ENCODE data around the gene GLI3.

Gene GLI3

DNA sequence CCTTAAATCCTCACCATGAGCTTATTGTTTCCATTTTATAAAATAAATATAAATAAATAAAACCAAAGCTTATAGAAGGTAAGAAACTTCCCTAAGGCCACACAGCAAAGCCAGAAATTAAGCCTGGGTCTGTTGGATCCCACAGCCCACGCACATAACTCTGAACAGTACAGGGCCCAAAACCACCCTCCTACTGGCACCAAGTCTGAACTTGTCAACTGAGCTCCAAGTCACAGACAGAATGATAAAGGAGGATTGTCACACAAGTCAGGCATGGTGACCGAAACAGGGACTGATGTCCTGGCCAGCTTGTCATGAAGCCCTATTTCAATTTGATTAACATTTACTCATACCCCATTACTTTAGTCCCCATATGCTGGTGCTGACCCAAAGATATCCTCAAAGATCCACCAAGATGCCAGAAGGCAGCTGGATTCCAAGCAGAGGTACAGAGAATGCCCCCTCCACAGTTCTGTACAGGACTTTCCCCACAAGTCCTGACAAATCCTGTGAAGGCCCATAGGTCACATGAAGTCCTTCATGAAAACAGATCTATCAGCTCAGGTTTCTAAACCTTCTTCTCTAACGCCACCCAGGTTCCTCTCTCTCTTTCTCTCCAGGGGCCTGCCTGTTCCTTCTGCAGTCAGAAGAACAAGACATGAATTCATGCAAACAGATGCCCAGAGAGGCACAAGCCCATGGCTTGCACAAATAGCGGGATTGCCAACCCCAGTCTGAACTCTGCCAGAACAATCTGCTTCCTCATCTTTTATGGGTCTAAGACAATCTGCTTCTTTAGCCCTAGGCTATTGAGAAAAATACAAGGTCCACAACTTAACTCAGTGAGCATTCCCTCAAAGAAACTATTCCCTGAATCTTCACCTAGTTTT is 60.9 kb downstream of the GLI3 start:
- DNase-seq (ENCODE audit: low read depth) = no peak

DNA sequence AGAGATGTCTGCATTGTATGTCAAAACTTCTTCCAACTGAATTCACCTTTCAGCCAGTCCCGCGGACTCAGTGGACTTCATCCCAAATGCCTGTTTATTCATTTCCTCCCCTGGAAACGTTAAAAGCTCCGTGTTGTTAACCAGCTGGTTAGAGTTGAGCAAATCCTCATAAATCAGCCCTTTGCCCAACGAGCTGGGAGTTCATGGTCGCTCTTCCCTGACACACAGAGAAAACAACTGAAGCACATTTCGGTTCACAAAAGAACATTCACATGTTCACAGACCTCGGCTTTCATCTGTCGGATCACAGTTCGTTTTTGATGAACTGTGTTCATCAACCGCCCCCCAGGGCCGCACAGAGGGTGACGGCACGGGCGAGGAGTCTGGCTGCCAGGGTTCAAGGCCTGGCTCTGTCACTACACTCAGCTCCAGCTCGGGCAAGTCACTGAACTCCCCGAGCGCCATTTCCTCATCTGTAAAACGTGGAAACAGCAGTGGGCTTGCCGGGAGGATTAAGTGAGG is 62.6 kb downstream of the GLI3 start:
- DNase-seq (ENCODE audit: low read depth) = no peak

DNA sequence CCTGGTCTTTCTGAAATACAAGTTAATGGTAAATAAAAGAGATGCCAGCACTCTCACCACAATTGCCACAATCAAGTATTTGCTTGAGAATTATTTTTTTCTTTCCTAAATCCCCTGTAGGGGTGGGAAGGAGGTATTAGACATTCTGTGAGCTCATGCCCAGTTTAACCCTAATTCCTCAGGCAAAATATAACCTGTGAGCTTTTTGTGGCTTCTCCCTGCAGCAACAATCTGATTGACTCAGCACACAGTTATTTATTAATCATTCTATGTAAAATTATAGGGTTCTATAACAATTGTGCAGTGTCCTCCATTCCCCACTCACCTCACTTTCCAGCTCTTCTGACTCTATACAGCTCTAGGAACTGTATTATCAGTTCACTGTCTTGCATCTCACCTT is 66.3 kb downstream of the GLI3 start:
- DNase-seq (ENCODE audit: low read depth) = no peak

DNA sequence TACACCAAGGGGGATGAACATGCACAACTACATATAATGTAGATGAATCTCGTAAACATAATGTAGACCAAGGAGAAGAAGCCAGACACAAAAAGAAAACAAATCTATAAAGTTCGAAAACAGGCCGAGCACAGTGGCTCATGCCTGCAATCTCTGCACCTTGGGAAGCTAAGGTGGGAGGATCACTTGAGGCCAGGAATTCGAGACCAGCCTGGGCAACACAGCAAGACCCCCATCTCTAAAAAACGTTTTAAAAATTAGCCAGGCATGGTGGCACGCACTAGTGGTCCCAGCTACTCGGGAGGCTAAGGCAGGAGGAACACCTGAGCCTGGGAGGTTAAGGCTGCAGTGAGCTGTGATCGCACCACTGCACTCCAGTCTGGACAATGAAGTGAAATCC is 68.5 kb downstream of the GLI3 start:
- no peak for DNase-seq (ENCODE audit: low read depth)

DNA sequence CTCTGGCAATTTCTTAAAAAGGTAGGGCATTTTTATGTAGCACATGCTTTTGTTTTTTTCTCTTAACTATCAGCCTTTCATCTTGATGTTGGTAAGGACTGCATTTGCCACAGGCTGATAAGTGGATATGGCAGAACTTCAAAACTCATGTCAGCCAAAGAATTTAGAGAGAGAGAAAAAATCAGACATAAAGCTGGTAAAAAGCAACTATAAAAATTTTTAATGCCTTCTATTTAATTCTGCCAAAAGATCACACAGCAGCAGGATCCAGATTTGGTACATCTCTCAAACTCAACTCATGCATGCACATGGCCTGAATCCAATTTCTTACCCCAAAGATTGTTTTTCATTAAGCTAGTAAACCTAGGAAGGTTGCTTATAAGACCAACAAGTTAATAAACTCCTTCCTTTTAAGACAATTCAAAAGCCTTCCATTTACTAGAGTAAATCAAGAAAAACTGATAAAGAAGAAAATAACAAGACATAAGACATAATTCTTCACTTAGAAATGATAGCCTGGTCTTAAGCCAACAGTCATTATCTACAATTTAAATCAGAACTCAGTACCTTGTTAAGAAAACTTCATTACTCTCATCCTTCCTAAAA is 69.3 kb downstream of the GLI3 start:
- no peak for DNase-seq (ENCODE audit: low read depth)

DNA sequence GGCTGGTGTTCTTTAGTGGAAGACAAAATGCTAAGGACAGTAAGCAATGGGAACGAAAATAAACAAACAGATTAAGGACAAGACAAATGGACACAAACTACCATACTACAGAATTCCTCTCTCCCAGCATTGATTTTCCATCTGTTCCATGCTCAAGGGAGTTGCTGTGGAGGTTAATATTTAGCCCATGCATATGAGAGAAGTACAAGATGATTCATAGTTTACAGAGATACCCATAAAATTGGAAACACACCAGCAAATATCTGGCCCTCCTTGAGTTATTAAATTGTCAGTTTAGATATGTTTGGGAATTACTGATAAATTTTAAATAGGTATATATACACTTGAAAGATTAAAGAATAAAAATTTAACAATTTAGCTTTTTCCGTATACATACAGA is 69.8 kb downstream of the GLI3 start:
- DNase-seq (ENCODE audit: low read depth) = no peak

DNA sequence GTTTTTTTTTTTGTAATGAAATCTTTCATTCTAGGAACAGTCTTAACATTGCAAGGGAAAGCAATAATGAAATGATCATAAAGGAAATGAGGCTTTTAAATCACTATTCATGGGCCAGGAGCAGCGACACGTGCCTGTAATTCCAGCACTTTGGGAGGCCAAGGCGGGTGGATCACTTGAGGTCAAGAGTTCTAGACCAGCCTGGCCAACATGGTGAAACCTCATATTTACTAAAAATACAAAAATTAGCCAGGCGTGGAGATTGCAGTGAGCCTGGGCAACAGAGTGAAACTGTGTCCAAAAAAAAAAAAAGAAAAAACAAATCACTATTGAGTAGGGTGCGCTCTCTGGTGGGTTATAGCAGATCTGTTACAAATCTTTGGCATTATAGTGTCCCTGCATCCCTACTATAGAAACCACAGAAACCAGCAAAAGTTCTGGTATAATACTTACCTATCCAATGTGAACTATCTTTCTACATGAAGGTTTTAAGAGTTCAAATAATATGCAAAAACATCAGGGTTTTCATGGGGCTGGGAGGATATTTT is 72.1 kb downstream of the GLI3 start:
- no peak for DNase-seq (ENCODE audit: low read depth)

DNA sequence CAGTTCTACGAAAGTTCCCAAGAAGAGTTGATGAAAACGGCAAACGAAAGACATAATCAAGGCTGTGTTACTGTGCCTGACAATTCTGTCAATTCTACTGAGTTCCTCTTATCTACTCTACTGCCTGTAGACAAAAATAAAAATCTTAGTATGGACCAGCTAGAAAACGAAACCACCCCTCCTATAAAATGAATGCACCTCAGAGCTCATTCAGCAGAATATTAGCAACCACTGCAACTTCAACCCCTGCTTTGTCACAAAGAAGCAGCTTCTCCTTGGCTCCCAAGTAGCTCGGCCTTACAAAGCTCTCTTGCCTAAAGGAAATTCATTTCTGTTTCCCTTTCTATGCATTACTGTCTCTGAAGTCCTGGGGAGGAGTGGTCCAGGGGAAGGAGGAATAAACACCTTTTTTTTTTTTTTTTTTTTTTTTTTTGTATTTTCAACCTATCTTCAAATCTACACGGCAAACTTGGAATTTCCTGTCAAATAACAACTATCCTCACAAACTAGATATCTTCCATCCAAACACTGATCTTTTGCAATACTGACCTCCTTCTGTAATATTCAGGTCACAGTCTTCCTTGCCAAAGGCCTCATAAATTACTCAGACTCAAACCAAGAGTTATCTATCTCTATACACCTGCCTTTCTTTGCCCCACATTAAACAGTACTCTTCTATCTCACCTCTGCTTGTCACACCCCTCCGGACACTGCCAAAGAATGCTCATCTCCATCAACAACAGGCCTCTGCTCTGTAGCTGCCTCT is 74.3 kb downstream of the GLI3 start:
- DNase-seq (ENCODE audit: low read depth) = no peak

DNA sequence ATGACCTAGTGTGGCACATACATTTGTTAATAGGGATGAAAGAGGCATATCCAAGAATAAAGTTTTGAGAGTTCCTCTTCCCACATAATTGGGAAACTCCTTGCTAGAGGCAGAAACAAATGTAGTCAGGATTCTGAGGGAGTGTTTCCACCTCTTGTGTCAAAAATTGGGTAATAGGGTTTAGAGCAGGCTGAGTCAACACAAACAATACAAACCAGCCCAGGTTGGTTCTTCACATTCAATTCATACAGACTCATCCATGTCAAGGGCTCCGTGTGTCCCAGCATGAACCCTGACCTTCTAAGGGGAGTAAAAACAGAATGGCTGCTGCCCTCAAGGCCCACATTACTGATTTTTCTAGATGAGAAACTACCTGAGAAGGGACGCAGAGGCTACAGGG is 75.3 kb downstream of the GLI3 start:
- DNase-seq (ENCODE audit: low read depth) = no peak

DNA sequence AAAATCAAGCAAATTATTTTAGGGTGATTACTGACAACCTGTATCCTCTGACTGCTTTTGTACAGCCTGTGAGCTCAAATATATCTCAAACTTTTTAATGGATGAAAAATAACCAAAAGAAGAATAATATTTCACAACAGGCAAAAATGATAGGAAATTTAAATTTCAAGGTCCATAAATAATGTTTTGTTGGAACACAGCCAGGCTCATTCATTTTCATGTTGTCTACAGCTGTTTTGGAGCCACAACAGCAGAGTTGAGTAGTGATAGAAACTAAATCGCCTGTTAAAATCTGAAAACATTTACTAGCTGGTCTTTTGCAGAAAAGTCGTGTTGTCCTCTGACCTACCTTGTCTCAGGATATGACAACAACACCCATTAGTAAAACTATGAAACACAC is 75.9 kb downstream of the GLI3 start:
- DNase-seq (ENCODE audit: low read depth) = no peak

DNA sequence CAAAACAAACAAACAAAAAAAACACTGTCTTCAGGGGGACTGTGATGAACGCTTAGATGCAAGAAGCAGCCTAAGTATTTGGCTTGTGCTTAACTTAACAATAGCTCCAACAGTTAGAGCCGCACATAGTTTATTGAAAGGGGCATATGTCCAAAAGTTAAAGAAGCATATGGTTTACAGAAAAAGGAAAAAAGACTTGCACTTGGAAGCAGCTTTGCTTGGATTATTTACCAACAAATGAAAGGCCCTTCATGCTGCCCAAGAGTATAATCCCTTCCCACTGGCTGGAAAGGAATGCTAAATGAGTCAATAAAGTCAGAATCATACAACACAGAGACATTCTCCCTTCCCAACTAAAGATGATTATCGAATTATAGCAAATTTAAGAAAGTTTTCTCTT is 77.9 kb downstream of the GLI3 start:
- DNase-seq (ENCODE audit: low read depth) = no peak

DNA sequence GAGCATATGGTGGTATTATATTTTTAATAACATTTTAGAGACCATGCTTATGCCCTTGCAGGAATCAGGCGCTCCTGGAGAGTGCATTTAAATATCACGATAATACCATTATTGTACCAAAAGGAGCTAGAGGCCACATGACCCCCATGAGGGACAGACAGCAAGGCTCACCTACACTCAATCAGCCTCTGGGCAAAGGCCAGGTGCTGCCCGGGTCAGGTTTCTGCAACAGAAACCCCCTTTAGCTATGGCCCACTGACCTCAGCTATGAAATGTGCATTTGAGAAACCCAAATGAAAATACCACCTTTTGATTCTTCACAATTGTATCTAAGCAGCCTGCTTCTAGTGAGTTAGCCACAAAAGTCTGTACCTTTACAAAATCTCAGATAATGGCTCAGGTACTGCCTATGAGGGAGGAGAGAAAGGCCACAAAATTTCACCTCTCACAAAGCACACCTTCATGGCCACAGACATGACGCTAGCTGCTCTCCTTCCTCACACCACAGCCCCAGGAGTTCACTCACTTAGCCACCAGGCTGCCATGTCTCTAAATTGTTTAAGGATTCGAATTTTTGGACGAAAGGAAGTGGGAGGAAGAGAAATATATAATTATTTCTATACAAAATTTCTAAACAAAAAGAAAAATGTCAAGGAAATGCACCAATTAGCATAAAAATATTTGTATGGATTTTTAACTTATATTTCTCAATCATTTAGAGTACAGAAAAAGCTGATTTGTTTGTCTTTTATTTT is 79.9 kb downstream of the GLI3 start:
- no peak for DNase-seq (ENCODE audit: low read depth)

DNA sequence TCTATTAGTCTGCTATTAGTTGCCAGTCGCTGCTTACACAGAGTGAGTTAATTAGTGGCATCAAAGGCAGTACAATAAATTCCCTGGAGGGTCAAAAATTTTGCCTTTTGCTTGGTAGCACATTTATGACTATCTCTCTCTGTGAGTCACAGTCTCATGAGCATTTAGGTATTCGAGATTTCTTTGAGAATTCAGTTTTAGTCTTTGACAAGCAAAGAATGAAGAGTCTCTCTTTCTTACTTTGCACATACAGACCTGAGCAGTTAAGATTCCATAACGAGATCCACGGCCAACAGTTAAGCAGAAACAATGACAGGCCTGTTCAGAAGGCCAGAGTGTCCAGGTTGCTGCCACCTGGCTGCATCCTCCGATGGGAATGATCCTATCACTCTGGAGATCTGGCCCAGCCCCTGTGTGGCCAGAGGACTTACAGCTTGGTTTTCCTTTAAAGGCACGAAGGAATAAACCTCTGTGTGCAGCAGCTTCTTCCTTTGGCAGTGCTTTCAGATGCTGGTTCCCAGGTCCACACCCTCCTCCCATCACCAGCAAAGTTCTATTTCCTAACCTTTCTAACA is 80.6 kb downstream of the GLI3 start:
- no peak for DNase-seq (ENCODE audit: low read depth)

DNA sequence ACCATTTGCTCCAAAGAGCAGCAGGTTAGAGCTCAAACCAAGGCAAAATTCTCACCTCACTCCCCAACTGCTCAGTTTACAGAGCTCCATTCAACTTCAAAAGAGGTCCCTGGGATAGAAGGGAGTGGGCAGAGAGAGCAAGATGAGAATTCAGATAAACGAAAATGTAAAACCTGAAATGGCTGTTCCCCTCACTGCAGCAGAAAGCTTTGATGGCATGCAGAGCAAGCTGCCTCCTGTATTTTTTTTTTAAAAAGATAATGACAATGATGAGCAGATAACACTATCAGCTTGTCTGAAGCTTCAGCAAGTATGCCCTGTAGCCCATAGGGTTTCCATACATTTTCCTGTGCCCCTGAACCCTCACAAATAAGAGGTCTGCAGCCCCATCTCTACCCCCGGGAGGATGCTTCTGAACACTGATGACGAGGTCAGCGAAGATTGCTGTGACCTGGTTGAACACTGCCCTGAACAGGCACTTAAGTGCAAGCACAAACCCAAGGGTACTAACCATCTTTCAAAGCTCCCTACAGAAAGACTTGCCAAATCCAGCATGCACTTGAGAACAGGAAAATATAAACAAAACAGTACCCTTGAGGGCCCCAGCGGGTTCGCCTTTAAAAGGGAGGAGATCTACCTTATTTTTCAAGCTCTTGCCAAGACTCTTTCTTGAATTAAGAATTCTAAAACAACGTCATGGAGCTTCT is 81.3 kb downstream of the GLI3 start:
- no peak for DNase-seq (ENCODE audit: low read depth)

DNA sequence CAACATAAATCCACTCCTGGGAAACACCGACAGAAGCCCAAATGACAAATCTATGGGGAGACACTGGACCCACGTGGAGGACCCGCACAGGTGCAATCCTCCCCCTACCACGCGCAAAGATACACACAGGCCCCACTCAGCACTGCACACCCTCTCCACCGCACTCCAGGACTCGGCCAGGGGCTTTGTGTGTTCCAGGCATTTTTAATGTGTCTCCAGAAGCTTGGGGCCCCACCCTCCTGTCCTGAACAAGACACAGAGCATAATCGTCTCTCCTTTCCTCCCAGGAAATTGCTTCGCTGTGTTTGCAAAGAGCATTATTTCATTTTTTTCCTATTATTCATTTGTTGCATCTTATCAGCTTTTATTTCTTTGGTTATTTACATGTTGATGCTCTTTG is 82.8 kb downstream of the GLI3 start:
- DNase-seq (ENCODE audit: low read depth) = no peak

DNA sequence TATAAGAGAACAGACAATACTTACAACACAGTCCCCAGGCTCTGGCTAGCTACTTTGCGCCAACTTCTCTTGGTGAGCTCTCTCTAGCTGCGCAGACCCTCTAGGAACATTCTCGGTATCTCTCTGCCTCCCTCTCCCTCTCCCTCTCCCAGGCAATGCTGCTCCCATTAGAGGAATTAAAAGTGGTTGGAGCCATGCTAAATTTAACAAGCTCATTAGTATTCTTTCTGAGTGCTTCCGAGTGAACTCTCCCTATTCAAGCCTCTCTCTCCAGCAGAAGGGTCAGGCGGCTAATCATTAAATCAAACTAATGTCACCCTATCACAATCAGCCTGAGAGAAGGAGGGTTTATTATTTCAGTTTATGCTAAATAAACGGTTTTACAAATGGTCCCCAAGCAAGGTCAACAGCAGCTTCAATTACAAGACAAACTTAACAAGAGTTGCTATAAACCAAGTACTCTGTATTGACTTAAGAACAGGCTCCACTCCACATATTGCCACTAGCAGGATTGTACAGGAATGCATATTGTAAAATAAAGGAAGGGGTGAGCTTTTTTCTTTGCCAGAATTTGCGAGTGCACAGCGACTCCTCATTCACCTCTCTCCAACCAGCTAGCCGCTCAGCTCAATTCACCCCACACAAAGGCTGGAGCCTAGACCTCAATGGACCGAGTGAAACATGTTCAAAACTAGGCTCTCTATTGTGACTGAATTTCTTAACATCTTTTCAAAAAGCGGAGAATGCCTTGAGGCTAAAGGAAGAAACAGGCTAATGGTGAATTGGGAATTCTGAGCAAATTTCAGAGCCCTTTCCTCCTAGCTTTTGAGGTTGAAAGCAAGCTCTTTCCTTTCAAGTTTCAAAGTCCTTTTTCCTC is 84.4 kb downstream of the GLI3 start:
- DNase-seq (ENCODE audit: low read depth) = no peak

DNA sequence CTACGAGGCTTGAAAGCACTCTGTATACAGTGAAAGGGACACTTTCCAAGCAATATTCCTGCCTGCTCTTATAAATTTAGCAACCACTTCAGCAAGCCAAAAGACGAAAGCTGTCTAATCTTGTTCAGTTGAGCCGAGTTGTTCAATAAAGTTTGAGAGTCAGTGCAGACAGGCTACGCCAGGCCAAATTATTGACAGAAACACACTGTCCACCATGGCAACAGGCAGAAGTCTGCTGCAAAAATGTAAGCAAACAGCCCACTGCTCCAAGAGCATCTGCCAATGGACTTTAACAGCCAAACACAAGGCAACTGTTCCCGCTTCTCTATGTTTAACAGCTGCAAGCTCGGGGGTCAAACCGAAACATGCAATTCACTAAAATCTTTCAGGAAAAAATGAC is 85.7 kb downstream of the GLI3 start:
- no peak for DNase-seq (ENCODE audit: low read depth)

DNA sequence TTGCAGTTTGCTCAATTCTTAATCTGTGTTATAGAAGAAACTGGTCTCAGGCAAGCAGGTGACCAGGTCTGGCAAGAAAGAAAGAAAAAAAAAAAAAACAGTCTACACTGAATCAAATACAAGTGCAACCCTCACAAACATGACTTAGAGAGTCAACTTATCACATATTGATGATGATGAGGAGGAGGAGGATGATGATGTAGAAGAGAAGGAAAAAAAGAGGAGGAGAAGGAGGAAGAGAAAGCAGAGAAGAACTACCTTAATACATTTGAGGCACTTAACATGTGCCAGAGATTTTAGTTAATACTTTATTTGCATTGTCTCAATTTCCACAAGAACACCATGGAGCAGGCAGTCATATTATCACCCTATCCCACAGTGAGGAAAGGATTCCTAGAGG is 91.5 kb downstream of the GLI3 start:
- DNase-seq (ENCODE audit: low read depth) = no peak

DNA sequence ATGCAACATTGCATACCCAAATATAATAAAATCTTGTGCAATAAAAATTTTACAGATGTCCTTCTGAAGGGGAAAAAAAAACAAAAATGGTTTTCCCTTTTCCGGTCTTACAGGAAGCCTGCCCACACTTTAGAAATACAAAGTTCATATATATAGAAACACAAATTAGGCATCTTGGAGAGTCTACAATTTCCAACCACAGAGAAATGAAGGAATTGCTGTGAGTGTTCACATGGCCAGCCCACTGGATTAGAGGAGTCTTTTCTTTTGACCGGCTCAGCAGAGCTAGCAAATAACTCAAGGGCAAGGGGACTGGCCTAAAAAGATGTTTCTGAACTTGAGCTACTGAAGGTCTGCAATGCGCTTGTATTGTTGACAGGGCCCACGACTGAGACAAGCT is 92.4 kb downstream of the GLI3 start:
- no peak for DNase-seq (ENCODE audit: low read depth)
